Right atrium auricular region (tissue), 2 donors: ENCODE measurements around the gene COL19A1. TPM values are rescaled to one million over a fixed set of nuclear protein-coding genes. Genes with fewer than 3 reads are reported as not detected.

Experiments used
- DNase-seq: peaks from one replicate; pipeline ENCODE4 v3.0.0-alpha.2; 2019; ENCODE audit warnings: low spot score
- H3K27ac ChIP-seq, 2 donors: fragments of 200-600 bp; sonication (generic); 1 replicate in 1 of 2; 2 replicates in 1 of 2; pipeline ENCODE4 v1.5.1; 2016 to 2019
- H3K27me3 ChIP-seq, 2 donors: fragments of 200-600 bp; sonication (generic); one replicate each; pipeline versions ENCODE4 v1.5.1 to v1.6.0; 2017 to 2019
- H3K36me3 ChIP-seq: fragments of 200-600 bp; sonication (generic); one replicate; pipeline ENCODE4 v1.5.1; 2016
- H3K4me1 ChIP-seq, 2 donors: fragments of 200-600 bp; sonication (generic); one replicate each; pipeline versions ENCODE4 v1.5.1 to v1.6.0; 2017 to 2019
- H3K4me3 ChIP-seq, 2 donors: fragments of 200-600 bp; sonication (generic); 1 replicate in 1 of 2; 2 replicates in 1 of 2; pipeline ENCODE4 v1.5.1; 2017 to 2019; ENCODE audit warnings: mild to moderate bottlenecking in 1 of 2, moderate library complexity in 1 of 2
- H3K9me3 ChIP-seq, 2 donors: fragments of 200-600 bp; sonication (generic); one replicate each; pipeline ENCODE4 v1.5.1; 2019
- CTCF ChIP-seq, 2 donors: fragments of 200-600 bp; sonication (generic); IDR thresholded peaks; one replicate each; pipeline ENCODE4 v1.5.1; 2019; ENCODE audit warnings: antibody characterized with exemption in 2 of 2
- total RNA-seq, 2 donors: library from RNA; depleted of rRNA; stranded (reverse); fragments of >200 nt; gene quantifications; one replicate each; pipeline ENCODE4 v1.1.0, GENCODE V29; 2016

Gene COL19A1
- total RNA-seq, 2 donors from 2014 or later: 2.7 to 3.9 TPM

GRCh38 chr6:70130865-70131264 is 264.5 kb downstream of the COL19A1 start:
- H3K36me3 ChIP-seq: no peaks in the 10 kb centered on the region
- TF ChIP-seq CTCF (IDR thresholded peaks at IDR 0.05): no peak
- no peak overlapping the region for H3K4me3 ChIP-seq
- DNase-seq: no peak
- H3K9me3 ChIP-seq: no peaks in the 10 kb centered on the region
- H3K27me3 ChIP-seq: no peaks in the 10 kb centered on the region
- H3K4me1 ChIP-seq: no peaks in the 10 kb centered on the region
- no peak overlapping the region for H3K27ac ChIP-seq

- Histone ChIP-seq H3K36me3 (no peaks in the 10 kb centered on the region), H3K27me3 (no peaks in the 10 kb centered on the region), H3K27ac (no peak overlapping the region), H3K4me1 (no peaks in the 10 kb centered on the region), H3K4me3 (no peak overlapping the region), H3K9me3 (no peaks in the 10 kb centered on the region)
- no peak for TF ChIP-seq CTCF (IDR thresholded peaks at IDR 0.05)
- DNase-seq: no peak
These were observed 265.2 kb downstream of the COL19A1 start for GRCh38 chr6:70131528-70131927.

GRCh38 chr6:70133246-70133645 is 266.9 kb downstream of the COL19A1 start:
- H3K27ac ChIP-seq: no peak overlapping the region
- H3K4me3 ChIP-seq: no peak overlapping the region
- no peak for DNase-seq
- H3K36me3 ChIP-seq: no peaks in the 10 kb centered on the region
- H3K4me1 ChIP-seq: no peaks in the 10 kb centered on the region
- no peaks in the 10 kb centered on the region for H3K9me3 ChIP-seq
- no peak for TF ChIP-seq CTCF (IDR thresholded peaks at IDR 0.05)
- no peaks in the 10 kb centered on the region for H3K27me3 ChIP-seq

- H3K4me1 ChIP-seq: no peaks in the 10 kb centered on the region
- no peaks in the 10 kb centered on the region for H3K9me3 ChIP-seq
- no peak for TF ChIP-seq CTCF (IDR thresholded peaks at IDR 0.05)
- no peak for DNase-seq
- no peaks in the 10 kb centered on the region for H3K36me3 ChIP-seq
- H3K4me3 ChIP-seq: no peak overlapping the region
- no peak overlapping the region for H3K27ac ChIP-seq
- no peaks in the 10 kb centered on the region for H3K27me3 ChIP-seq
These were observed 268.2 kb downstream of the COL19A1 start for GRCh38 chr6:70134542-70134941.

- H3K9me3 ChIP-seq: no peaks in the 10 kb centered on the region
- no peak for DNase-seq
These were observed 269.1 kb downstream of the COL19A1 start for GRCh38 chr6:70135219-70136160.

More at GRCh38 chr6:70135219-70136160, 269.1 kb downstream of the COL19A1 start:
- no peak for TF ChIP-seq CTCF (IDR thresholded peaks at IDR 0.05)
- Histone ChIP-seq H3K36me3 (no peaks in the 10 kb centered on the region), H3K4me3 (no peak overlapping the region), H3K4me1 (no peaks in the 10 kb centered on the region), H3K27ac (no peak overlapping the region), H3K27me3 (no peaks in the 10 kb centered on the region)
